Naive B cell (primary cell): ENCODE results near the gene CYBB. TPM values are rescaled to one million over a fixed set of nuclear protein-coding genes. Genes with fewer than 3 reads are reported as not detected.
A peak's percentile ranks its signal among the peaks of the same experiment; 100 is the strongest.

Experiments
- ATAC-seq, 2 donors: fragments of 150-1000 bp; cut with Tn5 transposase; 2 replicates each; pipeline ENCODE4 v1.10.0; 2021; ENCODE audit warnings: low read depth in 2 of 2, mild to moderate bottlenecking in 2 of 2, moderate library complexity in 2 of 2
- DNase-seq: peaks from one replicate; pipeline ENCODE4 v3.0.0; 2022
- H3K27ac Mint-ChIP-seq, 6 donors: one replicate each; pipeline ENCODE4 v1.8.0; 2020 to 2022; ENCODE audit warnings: mild to moderate bottlenecking in 6 of 6, mixed read lengths in 6 of 6, moderate library complexity in 5 of 6, inconsistent platforms in 2 of 6
- H3K27me3 Mint-ChIP-seq, 3 donors: one replicate each; pipeline ENCODE4 v1.8.0; 2021 to 2022; ENCODE audit warnings: mixed read lengths in 3 of 3, mild to moderate bottlenecking in 1 of 3
- H3K36me3 Mint-ChIP-seq, 2 donors: one replicate each; pipeline ENCODE4 v1.8.0; 2020 to 2022; ENCODE audit warnings: mixed read lengths in 2 of 2, inconsistent platforms in 1 of 2, mild to moderate bottlenecking in 1 of 2
- H3K4me1 Mint-ChIP-seq, 3 donors: one replicate each; pipeline ENCODE4 v1.8.0; 2020 to 2022; ENCODE audit warnings: mixed read lengths in 3 of 3, inconsistent platforms in 1 of 3, mild to moderate bottlenecking in 1 of 3, moderate library complexity in 1 of 3
- H3K4me3 Mint-ChIP-seq, 8 donors: one replicate each; pipeline ENCODE4 v1.8.0; 2020 to 2022; ENCODE audit warnings: mild to moderate bottlenecking in 8 of 8, mixed read lengths in 8 of 8, moderate library complexity in 8 of 8, inconsistent platforms in 2 of 8
- H3K9me3 Mint-ChIP-seq, 7 donors: one replicate each; pipeline ENCODE4 v1.8.0; 2020 to 2022; ENCODE audit warnings: mixed read lengths in 7 of 7, mild to moderate bottlenecking in 5 of 7, inconsistent platforms in 2 of 7, moderate library complexity in 1 of 7
- polyA plus RNA-seq, 6 donors: library from polyadenylated mRNA; unstranded; fragments of 300-500 nt; fragmentation: Illumina TruSeq; gene quantifications; one replicate each; pipeline ENCODE4 v1.2.3, GENCODE V29; 2021; ENCODE audit warnings: low read depth in 6 of 6

Gene CYBB
- polyA plus RNA-seq = 100 to 1,000 TPM in 5 of 6 donors, 10 to 100 TPM in 1; 81.2 to 182 (median 161) TPM

DNA sequence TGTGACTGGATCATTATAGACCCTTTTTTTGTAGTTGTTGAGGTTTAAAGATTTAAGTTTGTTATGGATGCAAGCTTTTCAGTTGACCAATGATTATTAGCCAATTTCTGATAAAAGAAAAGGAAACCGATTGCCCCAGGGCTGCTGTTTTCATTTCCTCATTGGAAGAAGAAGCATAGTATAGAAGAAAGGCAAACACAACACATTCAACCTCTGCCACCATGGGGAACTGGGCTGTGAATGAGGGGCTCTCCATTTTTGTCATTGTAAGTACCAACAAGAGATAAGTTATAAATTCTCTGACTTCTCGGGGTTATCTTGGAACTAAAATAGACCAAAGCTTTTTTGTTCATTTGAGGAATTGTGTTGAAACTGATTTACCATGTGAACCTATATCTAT is at the start of gene CYBB:
Gene CYBB (plus strand): TSS at position 203 of the 400 bp plus-strand sequence. CDS start 19 bp downstream, at position 222.
- Mint-ChIP-seq H3K27ac (peak within 1 kb of the TSS; percentile 51 to 94 (median 87)), H3K4me1 (peaks cover 46 to 55% (median 54%) of the 10 kb centered on the region in 3 donors), H3K9me3 (no peaks in the 10 kb centered on the region), H3K4me3 (peak within 1 kb of the TSS; percentile 90 to 97 (median 94)), H3K27me3 (peaks cover 0 to 18% (median 0%) of the 10 kb centered on the region in 3 donors), H3K36me3 (peaks cover 18 to 34% of the 10 kb centered on the region in 2 donors)
- DNase-seq (peak; percentile 26), ATAC-seq (peak; percentile 54 to 61)

DNA sequence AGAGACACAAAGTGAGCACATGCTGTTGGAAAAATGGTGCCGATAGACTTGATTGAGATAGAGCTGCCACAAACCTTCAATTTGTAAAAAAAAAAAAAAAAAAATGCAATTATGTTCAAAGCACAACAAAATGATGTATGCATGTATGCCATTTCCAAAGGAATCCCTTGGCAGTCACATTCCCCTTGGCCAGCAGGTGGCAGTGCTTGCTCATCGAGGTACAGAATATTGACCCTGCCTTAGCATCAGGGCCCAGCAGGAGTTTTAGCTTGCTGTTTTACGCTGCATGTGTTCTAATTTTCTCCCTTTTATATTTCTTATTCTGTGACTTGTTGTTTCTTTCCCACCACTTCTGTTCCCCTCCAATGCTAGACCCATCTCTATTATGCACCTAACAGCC is 34.5 kb upstream of the CYBB start:
- Mint-ChIP-seq H3K9me3 (no peaks in the 10 kb centered on the region), H3K27me3 (peaks cover 0 to 6% (median 0%) of the 10 kb centered on the region in 3 donors), H3K27ac (peak overlapping the region in 4 of 6 donors; percentile 18 to 89 (median 77)), H3K4me1 (peaks cover 24 to 27% (median 25%) of the 10 kb centered on the region in 3 donors), H3K36me3 (no peaks in the 10 kb centered on the region), H3K4me3 (peak overlapping the region in 6 of 8 donors; percentile 19 to 81 (median 56))
- DNase-seq (peak; percentile 75), ATAC-seq (peak; percentile 85 to 86)

DNA sequence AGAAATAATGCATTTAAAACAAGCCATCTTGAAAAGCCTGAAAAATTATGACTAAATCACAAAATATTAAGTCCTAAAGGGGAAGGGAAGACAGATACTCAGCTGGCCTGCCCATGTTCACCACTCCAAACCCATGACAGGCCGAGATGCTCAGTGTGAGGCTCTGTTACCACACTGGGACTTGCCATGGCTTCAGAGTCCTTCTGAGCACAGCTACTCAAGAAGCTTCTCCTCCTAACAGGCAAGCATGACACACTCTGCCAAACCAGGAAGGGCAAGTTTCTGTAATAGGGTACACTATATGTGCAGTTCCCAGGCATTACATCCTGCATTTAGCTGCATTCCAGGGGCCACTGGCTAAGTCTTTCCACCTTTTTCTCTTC is 34.0 kb upstream of the CYBB start:
- Mint-ChIP-seq H3K4me3 (peak overlapping the region in 6 of 8 donors; percentile 19 to 81 (median 56)), H3K27me3 (peaks cover 0 to under 1% (median 0%) of the 10 kb centered on the region in 3 donors), H3K4me1 (peaks cover 24 to 27% (median 25%) of the 10 kb centered on the region in 3 donors), H3K27ac (peak overlapping the region in 5 of 6 donors; percentile 18 to 89 (median 74)), H3K9me3 (no peaks in the 10 kb centered on the region), H3K36me3 (no peaks in the 10 kb centered on the region)
- ATAC-seq = peak; percentile 44 to 49
- no peak for DNase-seq

DNA sequence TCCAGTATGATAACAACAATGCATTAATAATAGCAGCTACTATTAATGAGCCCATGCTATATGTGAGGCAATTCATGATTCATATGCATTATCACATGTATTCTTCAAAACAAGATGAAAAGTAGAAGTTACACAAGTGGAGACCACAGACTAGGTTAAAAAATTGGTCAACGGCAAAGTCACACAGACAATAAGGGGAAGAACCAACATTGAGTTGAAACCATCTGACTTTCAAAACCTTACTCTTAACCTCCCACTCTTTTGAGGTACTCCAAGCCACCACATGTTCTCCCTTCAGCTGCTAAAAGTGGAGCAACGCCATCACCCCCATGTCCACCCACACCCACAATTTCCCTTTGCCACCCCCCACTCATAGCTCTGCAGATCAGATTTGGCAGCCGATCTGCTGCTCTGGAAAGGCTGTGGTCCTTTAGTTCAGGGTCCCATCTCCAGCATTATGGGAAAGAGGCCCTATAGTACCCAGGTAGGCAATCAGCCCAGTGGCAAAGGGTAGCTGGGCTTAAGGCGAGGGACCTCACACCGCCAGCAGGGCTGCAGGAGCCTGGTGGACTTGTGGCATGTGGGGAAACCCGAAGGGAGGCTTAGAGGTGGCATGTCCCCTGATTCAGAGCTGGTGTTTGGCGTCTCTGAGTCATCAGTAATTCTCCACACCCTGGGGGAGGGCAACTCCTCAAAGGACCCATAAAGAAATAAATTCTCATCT is 33.5 kb upstream of the CYBB start:
- peak overlapping the region in 5 of 6 donors; percentile 71 to 82 (median 75) for H3K27ac Mint-ChIP-seq
- H3K4me3 Mint-ChIP-seq = peak overlapping the region in 5 of 8 donors; percentile 40 to 81 (median 42)
- H3K9me3 Mint-ChIP-seq = peaks cover 0 to 3% (median 0%) of the 10 kb centered on the region in 7 donors
- H3K27me3 Mint-ChIP-seq = no peaks in the 10 kb centered on the region
- H3K36me3 Mint-ChIP-seq = no peaks in the 10 kb centered on the region
- peaks cover 25 to 30% (median 27%) of the 10 kb centered on the region in 3 donors for H3K4me1 Mint-ChIP-seq
- DNase-seq = peak; percentile 32
- peak; percentile 66 to 68 for ATAC-seq

DNA sequence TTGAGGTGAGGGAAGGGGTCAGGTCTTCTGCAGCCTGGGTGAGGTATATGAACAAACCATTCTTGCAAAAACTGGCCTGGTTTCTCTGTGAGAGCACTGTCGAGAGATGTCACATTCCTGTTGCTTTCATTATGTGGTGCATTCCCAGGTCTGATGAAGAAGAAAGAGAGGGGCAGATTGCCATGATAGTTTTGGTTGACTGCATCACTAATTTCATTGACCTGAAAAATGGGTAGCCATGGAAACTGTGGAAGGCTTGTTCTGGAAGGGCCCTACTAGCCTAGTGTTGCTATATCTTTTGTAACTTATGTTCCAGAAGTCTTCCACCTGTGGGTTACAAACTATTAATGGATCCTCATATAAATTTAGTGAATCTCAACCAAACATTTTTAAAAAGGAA is 32.9 kb upstream of the CYBB start:
- DNase-seq = no peak
- Mint-ChIP-seq H3K36me3 (no peaks in the 10 kb centered on the region), H3K27me3 (no peaks in the 10 kb centered on the region), H3K9me3 (peaks cover 0 to 7% (median 0%) of the 10 kb centered on the region in 7 donors), H3K4me3 (peak overlapping the region in 4 of 8 donors; percentile 9 to 81 (median 30)), H3K4me1 (peaks cover 25 to 36% (median 31%) of the 10 kb centered on the region in 3 donors), H3K27ac (peak overlapping the region in 3 of 6 donors; percentile 71 to 78 (median 75))
- no peak for ATAC-seq

DNA sequence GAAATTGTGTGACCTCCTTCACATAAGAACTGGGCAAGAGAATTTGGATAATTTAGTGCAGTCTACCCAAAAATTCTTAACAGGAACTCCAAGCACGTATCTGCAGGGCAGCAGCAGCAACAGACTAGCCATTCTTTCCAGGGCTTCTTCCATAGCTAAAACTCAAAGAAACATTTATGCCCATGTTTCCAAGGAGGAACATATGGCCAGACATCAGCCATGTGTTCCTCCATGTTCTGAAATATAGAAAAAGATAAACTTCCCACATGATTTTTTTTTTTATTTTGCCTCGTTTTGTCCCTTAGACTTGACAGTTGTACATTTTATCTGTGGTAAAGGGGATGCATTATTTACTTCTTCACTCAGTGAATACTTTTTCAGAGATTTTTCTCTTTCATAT is 27.6 kb upstream of the CYBB start:
- DNase-seq (no peak), ATAC-seq (no peak)
- Mint-ChIP-seq H3K4me3 (no peak overlapping the region), H3K36me3 (no peaks in the 10 kb centered on the region), H3K27ac (peak overlapping the region in 1 of 6 donors; percentile 40), H3K9me3 (peaks cover 0 to 11% (median 0%) of the 10 kb centered on the region in 7 donors), H3K27me3 (no peaks in the 10 kb centered on the region), H3K4me1 (peaks cover 16 to 26% (median 17%) of the 10 kb centered on the region in 3 donors)

DNA sequence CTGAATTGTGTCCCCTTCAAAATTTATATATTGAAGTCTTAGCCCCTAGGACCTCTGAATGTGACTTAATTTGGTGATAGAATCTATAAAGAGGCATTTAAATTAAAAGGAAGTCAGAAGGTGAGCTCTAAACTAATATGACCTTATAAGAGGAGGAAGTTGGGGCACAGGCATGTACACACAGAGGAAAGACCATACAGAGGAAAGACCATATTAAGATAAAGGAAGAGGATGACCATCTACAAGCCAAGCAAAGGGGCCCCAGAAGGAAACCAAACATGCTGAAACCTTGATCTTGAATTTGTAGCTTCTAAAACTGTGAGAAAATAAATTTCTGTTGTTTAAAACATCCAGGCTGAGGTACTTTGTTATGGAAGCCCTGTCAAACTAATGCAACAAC is 26.9 kb upstream of the CYBB start:
- peak overlapping the region in 4 of 6 donors; percentile 16 to 79 (median 68) for H3K27ac Mint-ChIP-seq
- ATAC-seq (no peak), DNase-seq (no peak)
- H3K27me3 Mint-ChIP-seq = no peaks in the 10 kb centered on the region
- peak overlapping the region in 3 of 8 donors; percentile 21 to 49 (median 26) for H3K4me3 Mint-ChIP-seq
- H3K4me1 Mint-ChIP-seq = peaks cover 12 to 32% (median 23%) of the 10 kb centered on the region in 3 donors
- peaks cover 0 to 11% (median 0%) of the 10 kb centered on the region in 7 donors for H3K9me3 Mint-ChIP-seq
- no peaks in the 10 kb centered on the region for H3K36me3 Mint-ChIP-seq

DNA sequence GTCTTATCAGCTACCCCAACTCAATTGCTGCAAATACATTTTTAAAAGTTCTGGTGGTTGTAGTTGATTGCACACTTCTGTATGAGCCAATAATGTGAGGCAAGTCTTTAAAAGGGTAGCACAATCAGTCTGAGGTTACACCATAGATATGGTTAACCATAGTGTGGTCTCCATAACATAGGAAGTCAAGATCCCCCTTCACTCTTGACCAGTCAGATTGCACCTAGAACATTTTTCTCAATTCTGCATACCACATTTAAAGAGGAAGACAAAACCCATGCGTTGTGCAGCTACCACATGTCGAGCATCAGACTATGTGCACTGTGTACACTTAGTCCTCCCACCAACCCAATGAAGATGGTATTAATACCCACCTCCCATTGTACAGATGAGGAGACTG is 26.5 kb upstream of the CYBB start:
- peaks cover 0 to 11% (median 1%) of the 10 kb centered on the region in 7 donors for H3K9me3 Mint-ChIP-seq
- peaks cover 12 to 32% (median 25%) of the 10 kb centered on the region in 3 donors for H3K4me1 Mint-ChIP-seq
- DNase-seq (no peak), ATAC-seq (no peak)
- H3K36me3 Mint-ChIP-seq = no peaks in the 10 kb centered on the region
- H3K4me3 Mint-ChIP-seq = peak overlapping the region in 1 of 8 donors; percentile 21
- H3K27me3 Mint-ChIP-seq = no peaks in the 10 kb centered on the region
- peak overlapping the region in 1 of 6 donors; percentile 84 for H3K27ac Mint-ChIP-seq

DNA sequence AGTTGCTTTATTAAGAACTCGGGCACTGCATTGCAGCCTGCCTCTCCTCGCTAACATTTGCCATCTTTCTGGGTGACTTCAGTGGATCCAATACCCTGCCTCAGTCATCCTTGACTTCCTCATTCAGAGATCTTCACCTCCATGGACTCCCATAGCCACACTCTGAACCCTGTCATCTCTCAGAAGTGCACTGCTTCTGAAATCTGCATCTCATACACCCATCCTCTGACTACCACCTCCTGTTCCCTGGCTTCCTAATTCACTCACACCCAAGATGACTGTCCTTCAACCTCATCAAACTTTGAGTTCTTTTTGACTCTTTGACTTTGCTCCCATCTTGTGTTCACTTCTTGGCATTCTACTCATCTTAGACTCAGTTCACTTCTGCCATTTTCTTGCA is 25.3 kb upstream of the CYBB start:
- no peak overlapping the region for H3K4me3 Mint-ChIP-seq
- H3K27ac Mint-ChIP-seq = no peak overlapping the region
- ATAC-seq = no peak
- H3K4me1 Mint-ChIP-seq = peaks cover 17 to 34% (median 24%) of the 10 kb centered on the region in 3 donors
- H3K27me3 Mint-ChIP-seq = no peaks in the 10 kb centered on the region
- peaks cover 0 to 11% (median 2%) of the 10 kb centered on the region in 7 donors for H3K9me3 Mint-ChIP-seq
- no peak for DNase-seq
- no peaks in the 10 kb centered on the region for H3K36me3 Mint-ChIP-seq

DNA sequence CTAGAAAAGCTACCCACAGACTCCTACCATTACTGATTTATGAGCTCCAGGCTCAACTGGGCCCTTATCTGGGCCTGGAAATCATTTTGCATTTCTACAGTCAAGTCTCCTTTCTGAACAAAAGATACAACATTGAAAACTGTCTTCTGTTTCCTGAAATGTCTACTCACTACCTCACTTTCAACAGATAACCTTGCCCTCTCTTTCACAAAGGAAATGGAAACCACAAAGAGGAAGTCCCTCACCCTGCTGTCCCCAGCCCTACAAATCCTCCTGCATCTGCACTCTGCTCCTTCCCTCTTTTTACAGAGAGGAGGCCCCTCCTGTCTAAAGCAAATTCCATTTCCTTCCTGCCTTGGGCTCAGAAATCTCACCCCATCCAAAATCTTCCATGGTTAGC is 24.8 kb upstream of the CYBB start:
- H3K27me3 Mint-ChIP-seq = no peaks in the 10 kb centered on the region
- no peak overlapping the region for H3K4me3 Mint-ChIP-seq
- peaks cover 0 to 11% (median 2%) of the 10 kb centered on the region in 7 donors for H3K9me3 Mint-ChIP-seq
- peak; percentile 98 to 99 for ATAC-seq
- peaks cover 19 to 34% (median 24%) of the 10 kb centered on the region in 3 donors for H3K4me1 Mint-ChIP-seq
- no peaks in the 10 kb centered on the region for H3K36me3 Mint-ChIP-seq
- no peak overlapping the region for H3K27ac Mint-ChIP-seq
- peak; percentile 80 for DNase-seq

DNA sequence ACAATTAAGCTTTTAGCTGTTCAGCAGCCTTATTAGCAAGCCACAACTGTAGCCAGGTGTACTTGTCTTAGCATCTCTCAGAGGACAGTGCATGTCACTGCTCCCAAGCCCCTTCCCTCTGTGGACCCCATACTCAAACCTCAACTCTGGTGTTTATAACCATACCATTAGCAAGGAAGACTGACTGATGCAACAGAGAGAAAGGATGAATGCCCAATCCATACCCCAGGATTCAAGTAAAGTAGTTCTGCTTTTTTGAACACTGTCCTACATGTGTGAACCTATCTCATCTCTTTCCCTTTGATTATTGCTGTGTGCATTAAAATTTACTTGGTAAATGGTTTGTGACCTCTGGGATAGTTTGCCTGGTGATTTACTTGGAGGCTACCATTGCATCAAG is 22.8 kb upstream of the CYBB start:
- Mint-ChIP-seq H3K27ac (peak overlapping the region in 1 of 6 donors; percentile 43), H3K4me3 (peak overlapping the region in 1 of 8 donors; percentile 3), H3K36me3 (no peaks in the 10 kb centered on the region), H3K4me1 (peaks cover 22 to 40% (median 29%) of the 10 kb centered on the region in 3 donors), H3K9me3 (peaks cover 0 to 7% (median 0%) of the 10 kb centered on the region in 7 donors), H3K27me3 (no peaks in the 10 kb centered on the region)
- DNase-seq (no peak), ATAC-seq (no peak)

DNA sequence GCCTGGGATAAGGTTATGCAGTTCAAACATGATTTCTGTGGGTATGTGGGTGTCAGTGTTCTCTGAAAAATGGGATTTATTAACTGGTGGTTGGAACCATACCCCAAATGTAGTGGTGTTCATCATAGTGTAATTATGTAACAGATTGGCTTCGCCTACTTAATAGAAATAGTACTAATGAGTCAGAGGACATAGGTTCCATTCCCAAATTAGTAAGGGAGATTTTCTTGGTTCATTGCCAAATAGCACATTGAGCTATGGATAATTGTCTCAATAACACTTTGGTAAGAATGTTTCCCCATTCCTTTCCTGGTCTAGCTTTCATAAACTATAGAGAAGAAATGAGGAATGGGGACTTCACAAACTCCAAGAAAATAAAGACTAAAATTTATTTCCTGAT is 20.5 kb upstream of the CYBB start:
- Mint-ChIP-seq H3K4me3 (no peak overlapping the region), H3K9me3 (peaks cover 0 to 3% (median 0%) of the 10 kb centered on the region in 7 donors)
- no peak for DNase-seq

DNA sequence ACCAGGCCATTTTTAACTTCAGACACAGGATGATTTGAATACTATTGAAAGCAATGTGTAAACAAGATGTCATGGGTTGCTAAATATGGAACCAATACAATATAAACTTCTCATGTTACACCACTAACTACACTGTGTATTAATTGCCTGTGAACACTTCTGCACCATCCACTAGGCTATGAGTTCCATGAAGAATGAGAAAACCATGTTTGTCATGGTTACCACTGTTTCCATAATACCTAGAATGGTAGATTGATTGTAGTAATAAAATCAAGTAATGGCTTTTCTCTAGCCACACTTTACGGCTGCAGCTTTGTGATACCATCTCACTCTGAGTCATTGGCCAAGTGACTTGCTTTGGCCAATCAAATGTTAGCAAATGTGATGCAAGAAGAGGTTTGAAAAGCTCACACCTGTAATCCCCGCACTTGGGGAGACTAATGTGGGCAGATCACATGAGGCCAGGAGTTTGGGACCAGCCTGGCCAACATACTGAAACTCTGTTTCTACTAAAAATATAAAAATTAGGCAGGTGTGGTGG is 19.9 kb upstream of the CYBB start:
- Mint-ChIP-seq H3K4me3 (no peak overlapping the region), H3K4me1 (peaks cover 36 to 47% (median 41%) of the 10 kb centered on the region in 3 donors), H3K9me3 (peaks cover 0 to 3% (median 0%) of the 10 kb centered on the region in 7 donors), H3K27ac (peak overlapping the region in 1 of 6 donors; percentile 51), H3K36me3 (no peaks in the 10 kb centered on the region), H3K27me3 (no peaks in the 10 kb centered on the region)
- no peak for DNase-seq
- ATAC-seq = no peak

More for the DNA sequence above, 20.5 kb upstream of the CYBB start:
- Mint-ChIP-seq H3K27me3 (no peaks in the 10 kb centered on the region), H3K4me1 (peaks cover 33 to 43% (median 39%) of the 10 kb centered on the region in 3 donors), H3K27ac (no peak overlapping the region), H3K36me3 (no peaks in the 10 kb centered on the region)
- no peak for ATAC-seq
